NCI-H2196 treated with DMSO at 0.1 percent for 48 hours (cell line): ENCODE results near the gene CACNA1C.

Experiments
- DNase-seq: peaks from one replicate; lab custom pipeline; 2025; ENCODE audit not compliant: unreplicated experiment; lab: John Stamatoyannopoulos, UW

The CACNA1C gene

GRCh38 chr12:2192231-2192630, 139.4 kb downstream of the CACNA1C start:
- DNase-seq = no peak

- no peak for DNase-seq
Observed at GRCh38 chr12:2194060-2194459, 141.3 kb downstream of the CACNA1C start.

GRCh38 chr12:2194571-2194970, 141.8 kb downstream of the CACNA1C start:
- DNase-seq = no peak

GRCh38 chr12:2195085-2195484, 142.3 kb downstream of the CACNA1C start:
- DNase-seq = no peak

GRCh38 chr12:2198005-2198501, 145.3 kb downstream of the CACNA1C start:
- no peak for DNase-seq

- no peak for DNase-seq
Observed at GRCh38 chr12:2198542-2198941, 145.8 kb downstream of the CACNA1C start.

GRCh38 chr12:2205996-2206395, 153.2 kb downstream of the CACNA1C start:
- no peak for DNase-seq

- DNase-seq = no peak
Observed at GRCh38 chr12:2208837-2209635, 156.2 kb downstream of the CACNA1C start.

- DNase-seq = no peak
Observed at GRCh38 chr12:2211119-2211518, 158.3 kb downstream of the CACNA1C start.

GRCh38 chr12:2212537-2212936, 159.8 kb downstream of the CACNA1C start:
- DNase-seq = no peak

- no peak for DNase-seq
Observed at GRCh38 chr12:2212971-2213869, 160.4 kb downstream of the CACNA1C start.

GRCh38 chr12:2214411-2214810, 161.6 kb downstream of the CACNA1C start:
- no peak for DNase-seq

- DNase-seq = no peak
Observed at GRCh38 chr12:2215709-2216560, 163.1 kb downstream of the CACNA1C start.

GRCh38 chr12:2218706-2219105, 165.9 kb downstream of the CACNA1C start:
- DNase-seq = no peak

GRCh38 chr12:2221030-2221621, 168.3 kb downstream of the CACNA1C start:
- no peak for DNase-seq

GRCh38 chr12:2222691-2223090, 169.9 kb downstream of the CACNA1C start:
- no peak for DNase-seq

GRCh38 chr12:2224961-2225360, 172.2 kb downstream of the CACNA1C start:
- DNase-seq = no peak

GRCh38 chr12:2225696-2226095, 172.9 kb downstream of the CACNA1C start:
- DNase-seq = no peak

- DNase-seq = no peak
Observed at GRCh38 chr12:2226641-2227040, 173.9 kb downstream of the CACNA1C start.

GRCh38 chr12:2227360-2227759, 174.6 kb downstream of the CACNA1C start:
- no peak for DNase-seq

GRCh38 chr12:2228535-2228934, 175.7 kb downstream of the CACNA1C start:
- no peak for DNase-seq
